A204.1 (cell line): ENCODE measurements around the gene PODN.

ENCODE experiments used
- FAIRE-seq: peaks from 2 replicates; lab custom pipeline; 2012; peaks lifted over from hg19 to GRCh38; lab: Jason Lieb, UNC

PODN gene

DNA sequence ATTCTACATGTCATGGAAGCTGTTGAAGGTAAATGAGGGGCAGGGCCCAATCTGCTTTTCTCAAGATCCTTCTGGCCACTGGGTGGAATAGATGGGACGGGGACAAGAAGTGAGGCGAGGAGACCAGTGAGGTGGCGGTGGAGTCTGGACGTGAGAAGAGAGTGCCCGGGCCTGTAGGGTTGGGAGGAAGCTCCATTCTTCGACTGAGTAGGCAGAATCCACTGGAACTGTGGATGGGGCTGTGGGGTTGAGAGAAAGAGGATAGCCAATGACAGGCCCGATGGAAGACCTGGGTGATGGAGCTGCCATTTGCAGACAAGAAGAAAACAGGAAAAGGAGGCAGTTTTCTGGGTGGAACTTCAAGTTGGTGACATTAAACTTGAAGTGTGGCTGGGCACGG is 70.2 kb downstream of the PODN start:
- no peak for FAIRE-seq

DNA sequence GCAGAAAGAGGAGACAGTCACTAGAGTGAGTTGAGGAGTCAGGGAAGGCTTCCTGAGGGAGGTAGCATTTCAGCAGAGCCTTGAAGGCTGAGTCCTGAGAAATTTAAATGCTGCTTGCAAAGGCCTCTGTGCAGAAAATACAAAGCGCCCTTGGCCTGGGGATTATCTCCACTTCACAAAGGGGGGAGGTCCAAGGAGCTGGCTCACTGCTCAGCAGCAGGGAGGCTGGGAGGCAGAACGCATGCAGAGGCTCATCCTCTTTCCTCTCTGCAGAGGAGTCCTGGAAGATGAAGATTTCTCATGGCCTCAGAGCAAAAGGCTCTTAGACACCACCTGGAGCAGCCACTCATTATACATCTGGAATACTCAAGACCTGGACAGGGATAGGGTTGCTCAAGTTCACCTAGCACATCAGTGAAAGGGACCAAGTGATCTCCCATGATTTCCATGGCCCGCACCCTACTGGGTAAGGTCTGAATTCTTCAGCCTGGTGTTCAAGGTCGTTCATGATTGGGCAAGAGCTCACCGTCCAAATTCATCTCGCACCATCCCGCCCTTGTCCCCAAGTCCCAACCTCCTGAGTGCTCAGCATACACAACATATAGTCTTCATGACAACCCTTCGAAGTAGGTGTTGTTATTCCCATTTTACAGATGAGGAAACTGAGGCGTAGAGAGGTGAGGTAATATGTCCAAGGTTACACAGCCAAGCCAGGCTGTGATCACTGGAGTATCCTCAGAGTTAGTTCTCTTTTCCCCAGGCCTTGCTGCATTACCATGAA is 71.4 kb downstream of the PODN start:
- no peak for FAIRE-seq

DNA sequence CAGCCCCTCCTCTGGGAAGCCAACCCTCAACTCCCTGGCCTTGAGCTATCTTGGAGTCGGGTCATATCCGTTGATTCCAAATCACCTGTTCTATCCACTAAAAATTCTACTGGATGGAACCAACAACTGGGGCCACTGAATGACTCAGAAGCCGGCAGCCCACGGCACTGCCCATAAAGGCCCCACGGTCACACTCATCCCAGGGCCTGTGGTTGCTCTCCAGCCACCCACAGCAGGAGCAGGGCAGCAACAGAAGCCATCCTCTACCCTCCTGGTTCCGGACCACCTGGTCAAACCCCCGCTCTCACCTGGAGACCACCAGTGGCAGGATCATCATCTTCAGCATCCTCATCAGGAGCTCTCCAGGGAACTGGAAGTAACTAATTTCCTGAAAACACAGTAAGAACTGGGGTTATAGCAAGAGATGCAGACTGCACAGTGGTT is 72.1 kb downstream of the PODN start:
- FAIRE-seq = no peak
